ENCODE data around the gene ARHGAP18.

GRCh38 chr6:129645830-129646579, 64.0 kb downstream of the ARHGAP18 start:
- TF ChIP-seq CTBP1 (IDR thresholded peaks at IDR 0.05; ENCODE audit: borderline replicate concordance) (no peak), PKNOX1 (IDR thresholded peaks at IDR 0.05) (no peak), FOXA1 (IDR thresholded peaks at IDR 0.05) (no peak), TARDBP (IDR thresholded peaks at IDR 0.05) (no peak), FOXM1 (IDR thresholded peaks at IDR 0.05; ENCODE audit: borderline replicate concordance) (no peak), NFRKB (IDR thresholded peaks at IDR 0.05) (no peak), FOXK2 (IDR thresholded peaks at IDR 0.05) (no peak), BHLHE40 (IDR thresholded peaks at IDR 0.05; ENCODE audit: borderline replicate concordance) (no peak), SUZ12 (IDR thresholded peaks at IDR 0.05) (no peak)
